Fibroblast of skin of right quadriceps (primary cell): ENCODE measurements around the gene LRBA.

Experiments used
- DNase-seq: peaks from one replicate; pipeline ENCODE4 v3.0.0-alpha.2; 2013

The LRBA gene

GRCh38 chr4:150464523-150464922 lies 550.6 kb downstream of the LRBA start:
- DNase-seq = no peak

- no peak for DNase-seq
These were observed 552.3 kb downstream of the LRBA start for GRCh38 chr4:150462743-150463142.

- DNase-seq = no peak
These were observed 553.1 kb downstream of the LRBA start for GRCh38 chr4:150461957-150462356.

- peak; percentile 4 for DNase-seq
These were observed 557.3 kb downstream of the LRBA start for GRCh38 chr4:150457802-150458201.

GRCh38 chr4:150451883-150452282 lies 563.2 kb downstream of the LRBA start:
- no peak for DNase-seq

GRCh38 chr4:150447356-150447755 lies 567.7 kb downstream of the LRBA start:
- DNase-seq = no peak

- DNase-seq = no peak
These were observed 575.6 kb downstream of the LRBA start for GRCh38 chr4:150439451-150439933.

- no peak for DNase-seq
These were observed 578.3 kb downstream of the LRBA start for GRCh38 chr4:150436598-150437370.

GRCh38 chr4:150431221-150431620 lies 583.9 kb downstream of the LRBA start:
- DNase-seq = no peak

GRCh38 chr4:150425161-150425560 lies 589.9 kb downstream of the LRBA start:
- no peak for DNase-seq

GRCh38 chr4:150423503-150423902 lies 591.6 kb downstream of the LRBA start:
- DNase-seq = no peak

GRCh38 chr4:150423074-150423473 lies 592.0 kb downstream of the LRBA start:
- no peak for DNase-seq

- no peak for DNase-seq
These were observed 593.5 kb downstream of the LRBA start for GRCh38 chr4:150421612-150422011.

- no peak for DNase-seq
These were observed 595.1 kb downstream of the LRBA start for GRCh38 chr4:150419939-150420338.

- DNase-seq = no peak
These were observed 596.2 kb downstream of the LRBA start for GRCh38 chr4:150418757-150419410.

- no peak for DNase-seq
These were observed 599.9 kb downstream of the LRBA start for GRCh38 chr4:150415213-150415612.

- peak; percentile 4 for DNase-seq
These were observed 603.6 kb downstream of the LRBA start for GRCh38 chr4:150411520-150411919.

GRCh38 chr4:150402871-150403272 lies 612.2 kb downstream of the LRBA start:
- no peak for DNase-seq

GRCh38 chr4:150401083-150401687 lies 613.9 kb downstream of the LRBA start:
- no peak for DNase-seq

GRCh38 chr4:150395872-150396271 lies 619.2 kb downstream of the LRBA start:
- no peak for DNase-seq

GRCh38 chr4:150394046-150394445 lies 621.0 kb downstream of the LRBA start:
- no peak for DNase-seq

- DNase-seq = no peak
These were observed 624.0 kb downstream of the LRBA start for GRCh38 chr4:150391052-150391451.

- no peak for DNase-seq
These were observed 624.6 kb downstream of the LRBA start for GRCh38 chr4:150390531-150390910.
